CD4-positive, alpha-beta T cell (primary cell): Measurements from ENCODE around the gene KCNMA1. TPM values are rescaled to one million over a fixed set of nuclear protein-coding genes. Genes with fewer than 3 reads are reported as not detected.

ENCODE experiments used
- ATAC-seq: fragments of 200-7000 bp; cut with Tn5 transposase; one replicate; pipeline ENCODE4 v1.10.0; 2022; ENCODE audit warnings: mild to moderate bottlenecking; ENCODE audit not compliant: poor library complexity
- CTCF ChIA-PET: fragments of 350-600 bp; sonication (Branson Sonifier 250); formaldehyde crosslinking; loops from one replicate; lab custom pipeline; 2021; ENCODE audit warnings: antibody characterized with exemption, inconsistent platforms; lab: Charles Lee
- POLR2A ChIA-PET: fragments of 350-600 bp; sonication (Branson Sonifier 250); formaldehyde crosslinking; loops from one replicate; lab custom pipeline; 2021; ENCODE audit warnings: antibody characterized with exemption, inconsistent platforms; lab: Charles Lee
- DNase-seq, 14 experiments: peaks; one replicate each; pipeline ENCODE4 v3.0.0-alpha.2; 2013 to 2020; ENCODE audit warnings: mixed read lengths in 2 of 14
- H3K27ac ChIP-seq, 2 donors: one replicate each; pipeline versions ENCODE4 v1.5.1 to v1.7.0; 2013; ENCODE audit warnings: low read length in 2 of 2, low read depth in 1 of 2, mild to moderate bottlenecking in 1 of 2
- H3K27me3 ChIP-seq, 2 experiments: 1 replicate in 1 of 2; 2 replicates in 1 of 2; pipeline versions ENCODE4 v1.6.1 to v1.7.0; 2013; ENCODE audit warnings: low read length in 2 of 2, control low read depth in 1 of 2, mild to moderate bottlenecking in 1 of 2, moderate library complexity in 1 of 2; ENCODE audit not compliant: insufficient read depth in 2 of 2, control insufficient read depth in 1 of 2
- H3K36me3 ChIP-seq: one replicate; pipeline ENCODE4 v1.6.1; 2013; ENCODE audit warnings: low read length, control low read depth; ENCODE audit not compliant: insufficient read depth
- H3K4me1 ChIP-seq: one replicate; pipeline ENCODE4 v1.6.1; 2013; ENCODE audit warnings: low read length, control low read depth; ENCODE audit not compliant: insufficient read depth
- H3K4me3 ChIP-seq: one replicate; pipeline ENCODE4 v1.5.1; 2013; ENCODE audit warnings: mild to moderate bottlenecking, low read length, moderate library complexity
- H3K9me3 ChIP-seq, 2 experiments: 1 replicate in 1 of 2; 2 replicates in 1 of 2; pipeline versions ENCODE4 v1.6.1 to v1.7.0; 2013; ENCODE audit warnings: low read length in 2 of 2, mild to moderate bottlenecking in 2 of 2, control low read depth in 1 of 2, moderate library complexity in 1 of 2; ENCODE audit not compliant: control insufficient read depth in 1 of 2, insufficient read depth in 1 of 2
- H3K27ac Mint-ChIP-seq: one replicate; pipeline ENCODE4 v1.8.0; 2020; ENCODE audit warnings: mixed read lengths
- H3K27me3 Mint-ChIP-seq: one replicate; pipeline ENCODE4 v1.8.0; 2021; ENCODE audit warnings: mixed read lengths
- H3K36me3 Mint-ChIP-seq: one replicate; pipeline ENCODE4 v1.8.0; 2021; ENCODE audit warnings: low read depth, mixed read lengths
- H3K4me1 Mint-ChIP-seq: one replicate; pipeline ENCODE4 v1.8.0; 2021; ENCODE audit warnings: low read depth, mixed read lengths
- H3K4me3 Mint-ChIP-seq: one replicate; pipeline ENCODE4 v1.8.0; 2020; ENCODE audit warnings: mild to moderate bottlenecking, mixed read lengths
- H3K9me3 Mint-ChIP-seq: one replicate; pipeline ENCODE4 v1.8.0; 2020; ENCODE audit warnings: mixed read lengths
- intact Hi-C, 2 experiments: fragments of 100-400 bp; cut with DNase I in 1 of 2; cut with micrococcal nuclease in 1 of 2; formaldehyde crosslinking; loops; one replicate each; pipeline versions ENCODE4 v1.15.1 to v1.9.0; 2023 to 2025; cut with DNase I, micrococcal nuclease
- total RNA-seq, 174 experiments: library from RNA in 2 of 174; stranded (reverse) in 2 of 174; gene quantifications; one replicate each; pipeline ENCODE4 v1.2.3 and lab custom pipeline; 2021 to 2026
- TF ChIP-seq, protein P1 (sequence below): fragments of 200-600 bp; IDR thresholded peaks from one replicate; pipeline ENCODE4 v1.8.0; 2022; ENCODE audit warnings: antibody characterized with exemption, mild to moderate bottlenecking

KCNMA1 gene
- total RNA-seq, 2 experiments from 2014 or later: not detected

DNA sequence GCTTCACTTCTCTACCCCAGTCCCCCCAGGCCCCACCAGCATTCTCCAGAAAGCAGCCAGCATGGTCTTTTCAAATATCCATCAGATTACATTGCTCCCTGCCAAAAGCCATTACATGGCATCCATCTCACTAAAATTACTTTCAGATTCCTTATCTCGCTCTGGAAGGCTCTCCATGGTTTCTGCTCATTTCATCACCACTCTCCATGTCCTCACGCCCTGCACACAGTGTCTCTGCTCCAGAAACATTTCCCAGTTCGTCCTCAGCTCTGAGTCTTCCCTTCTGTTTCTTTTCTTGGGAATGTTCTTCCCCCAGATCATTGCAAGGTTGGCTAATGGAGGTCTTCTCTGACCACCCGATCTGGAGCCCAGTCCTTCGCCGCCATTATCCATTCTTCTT, 499.1 kb downstream of the KCNMA1 start:
- Mint-ChIP-seq H3K27me3 (no peaks in the 10 kb centered on the region), H3K9me3 (no peaks in the 10 kb centered on the region), H3K4me3 (no peak overlapping the region), H3K4me1 (no peaks in the 10 kb centered on the region), H3K36me3 (no peaks in the 10 kb centered on the region), H3K27ac (no peak overlapping the region)
- Histone ChIP-seq H3K9me3 (peaks cover 0 to 6% of the 10 kb centered on the region in 2 experiments), H3K27ac (no peak overlapping the region), H3K36me3 (no peaks in the 10 kb centered on the region), H3K4me3 (no peak overlapping the region), H3K4me1 (no peaks in the 10 kb centered on the region), H3K27me3 (no peaks in the 10 kb centered on the region)
- CTCF ChIA-PET: no interaction called here
- TF ChIP-seq, protein P1, sequence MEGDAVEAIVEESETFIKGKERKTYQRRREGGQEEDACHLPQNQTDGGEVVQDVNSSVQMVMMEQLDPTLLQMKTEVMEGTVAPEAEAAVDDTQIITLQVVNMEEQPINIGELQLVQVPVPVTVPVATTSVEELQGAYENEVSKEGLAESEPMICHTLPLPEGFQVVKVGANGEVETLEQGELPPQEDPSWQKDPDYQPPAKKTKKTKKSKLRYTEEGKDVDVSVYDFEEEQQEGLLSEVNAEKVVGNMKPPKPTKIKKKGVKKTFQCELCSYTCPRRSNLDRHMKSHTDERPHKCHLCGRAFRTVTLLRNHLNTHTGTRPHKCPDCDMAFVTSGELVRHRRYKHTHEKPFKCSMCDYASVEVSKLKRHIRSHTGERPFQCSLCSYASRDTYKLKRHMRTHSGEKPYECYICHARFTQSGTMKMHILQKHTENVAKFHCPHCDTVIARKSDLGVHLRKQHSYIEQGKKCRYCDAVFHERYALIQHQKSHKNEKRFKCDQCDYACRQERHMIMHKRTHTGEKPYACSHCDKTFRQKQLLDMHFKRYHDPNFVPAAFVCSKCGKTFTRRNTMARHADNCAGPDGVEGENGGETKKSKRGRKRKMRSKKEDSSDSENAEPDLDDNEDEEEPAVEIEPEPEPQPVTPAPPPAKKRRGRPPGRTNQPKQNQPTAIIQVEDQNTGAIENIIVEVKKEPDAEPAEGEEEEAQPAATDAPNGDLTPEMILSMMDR: no peak
- intact Hi-C loops: no loop called here
- POLR2A ChIA-PET: no interaction called here
- no peak for ATAC-seq
- no peak for DNase-seq

DNA sequence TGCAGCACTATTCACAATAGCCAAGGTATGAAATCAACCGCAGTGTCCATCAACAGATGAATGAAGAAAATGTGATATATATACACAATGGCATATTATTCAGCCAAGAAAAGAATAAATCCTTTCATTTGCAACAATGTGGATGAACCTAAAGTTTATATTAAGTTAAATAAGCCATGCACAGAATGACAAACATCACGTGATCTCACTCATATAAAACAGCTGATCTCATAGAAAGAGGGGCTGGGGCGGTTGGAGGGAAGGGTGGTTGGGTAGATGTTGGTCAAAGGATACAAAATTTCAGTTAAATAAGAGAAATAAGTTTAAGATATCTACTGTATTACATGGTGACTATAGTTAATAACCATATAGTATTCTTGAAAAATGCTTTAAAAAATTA, 502.1 kb downstream of the KCNMA1 start:
- no peaks in the 10 kb centered on the region for H3K4me1 Mint-ChIP-seq
- TF ChIP-seq, protein P1: no peak
- intact Hi-C loops: no loop called here
- no peak for DNase-seq
- peaks cover 9% of the 10 kb centered on the region for H3K27me3 Mint-ChIP-seq
- CTCF ChIA-PET: no interaction called here
- no peak for ATAC-seq
- Histone ChIP-seq H3K27me3 (no peaks in the 10 kb centered on the region), H3K36me3 (no peaks in the 10 kb centered on the region), H3K27ac (no peak overlapping the region), H3K9me3 (peaks cover 0 to 8% of the 10 kb centered on the region in 2 experiments), H3K4me1 (no peaks in the 10 kb centered on the region), H3K4me3 (no peak overlapping the region)
- POLR2A ChIA-PET: no interaction called here
- H3K9me3 Mint-ChIP-seq: no peaks in the 10 kb centered on the region
- no peak overlapping the region for H3K27ac Mint-ChIP-seq
- H3K36me3 Mint-ChIP-seq: no peaks in the 10 kb centered on the region
- H3K4me3 Mint-ChIP-seq: no peak overlapping the region

DNA sequence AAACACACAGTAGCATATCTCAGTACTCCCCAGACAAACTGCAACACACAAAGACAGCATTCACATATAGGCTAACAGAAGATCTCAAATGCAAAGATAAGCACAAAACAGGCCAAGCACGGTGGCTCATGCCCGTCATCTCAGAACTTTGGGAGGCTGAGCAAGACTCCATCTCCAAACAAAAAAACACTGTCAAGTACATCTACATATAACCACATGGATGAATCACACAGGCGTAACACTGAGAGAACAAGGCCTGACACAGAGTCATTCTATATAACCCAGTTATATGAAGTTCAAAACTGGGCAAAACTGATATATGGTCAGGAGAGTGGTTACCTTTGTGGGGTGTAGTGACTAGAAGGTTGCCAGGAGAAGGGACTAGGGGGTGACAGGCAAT, 506.4 kb downstream of the KCNMA1 start:
- Histone ChIP-seq H3K4me3 (no peak overlapping the region), H3K4me1 (no peaks in the 10 kb centered on the region), H3K27me3 (peaks cover 0 to 3% of the 10 kb centered on the region in 2 experiments), H3K9me3 (peaks cover 0 to 2% of the 10 kb centered on the region in 2 experiments), H3K27ac (no peak overlapping the region), H3K36me3 (no peaks in the 10 kb centered on the region)
- intact Hi-C loops: no loop called here
- POLR2A ChIA-PET: no interaction called here
- ATAC-seq (no peak), DNase-seq (no peak)
- no peaks in the 10 kb centered on the region for H3K36me3 Mint-ChIP-seq
- TF ChIP-seq, protein P1: no peak
- no peaks in the 10 kb centered on the region for H3K4me1 Mint-ChIP-seq
- CTCF ChIA-PET: no interaction called here
- H3K27me3 Mint-ChIP-seq: peaks cover 14% of the 10 kb centered on the region
- H3K4me3 Mint-ChIP-seq: no peak overlapping the region
- no peaks in the 10 kb centered on the region for H3K9me3 Mint-ChIP-seq
- no peak overlapping the region for H3K27ac Mint-ChIP-seq
